Fibroblast of villous mesenchyme (primary cell): ENCODE measurements around the gene KCNJ4. TPM values are rescaled to one million over a fixed set of nuclear protein-coding genes. Genes with fewer than 3 reads are reported as not detected.

Experiments
- DNase-seq: peaks from one replicate; pipeline ENCODE4 v3.0.0-alpha.2; 2010; ENCODE audit warnings: low read depth
- H3K4me3 ChIP-seq: 2 replicates; pipeline ENCODE4 v1.5.1; 2011; ENCODE audit warnings: low read depth, mild to moderate bottlenecking, low read length
- CTCF ChIP-seq: IDR thresholded peaks from 2 replicates; pipeline ENCODE4 v1.5.1; 2012; ENCODE audit warnings: low read depth, mild to moderate bottlenecking, low read length; ENCODE audit not compliant: insufficient read depth
- total RNA-seq: library from RNA; depleted of rRNA; stranded (reverse); fragments of >200 nt; gene quantifications from 2 replicates; pipeline ENCODE4 v1.2.3, GENCODE V29; 2012

Gene KCNJ4
- total RNA-seq, 1 donor, result not detected

DNA sequence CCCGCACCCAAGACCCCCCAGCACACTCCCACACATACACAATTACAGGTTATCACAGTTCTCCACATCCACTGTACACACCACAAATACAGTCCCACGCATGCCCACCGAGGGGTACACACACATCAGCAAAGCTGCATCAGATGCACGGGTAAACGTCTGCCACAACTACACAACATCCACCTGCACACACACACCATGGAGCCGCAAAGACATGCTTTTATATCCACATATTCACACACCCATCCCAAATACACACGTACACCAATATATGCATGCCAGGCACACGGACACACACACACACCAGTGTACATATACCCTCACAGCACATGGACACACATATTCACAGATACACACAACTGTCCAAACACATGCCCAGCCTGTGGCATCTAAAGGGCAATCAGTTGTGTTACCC is 5.4 kb upstream of the KCNJ4 start:
- TF ChIP-seq CTCF, result no peak
- H3K4me3 ChIP-seq, result no peak overlapping the region
- no peak for DNase-seq

DNA sequence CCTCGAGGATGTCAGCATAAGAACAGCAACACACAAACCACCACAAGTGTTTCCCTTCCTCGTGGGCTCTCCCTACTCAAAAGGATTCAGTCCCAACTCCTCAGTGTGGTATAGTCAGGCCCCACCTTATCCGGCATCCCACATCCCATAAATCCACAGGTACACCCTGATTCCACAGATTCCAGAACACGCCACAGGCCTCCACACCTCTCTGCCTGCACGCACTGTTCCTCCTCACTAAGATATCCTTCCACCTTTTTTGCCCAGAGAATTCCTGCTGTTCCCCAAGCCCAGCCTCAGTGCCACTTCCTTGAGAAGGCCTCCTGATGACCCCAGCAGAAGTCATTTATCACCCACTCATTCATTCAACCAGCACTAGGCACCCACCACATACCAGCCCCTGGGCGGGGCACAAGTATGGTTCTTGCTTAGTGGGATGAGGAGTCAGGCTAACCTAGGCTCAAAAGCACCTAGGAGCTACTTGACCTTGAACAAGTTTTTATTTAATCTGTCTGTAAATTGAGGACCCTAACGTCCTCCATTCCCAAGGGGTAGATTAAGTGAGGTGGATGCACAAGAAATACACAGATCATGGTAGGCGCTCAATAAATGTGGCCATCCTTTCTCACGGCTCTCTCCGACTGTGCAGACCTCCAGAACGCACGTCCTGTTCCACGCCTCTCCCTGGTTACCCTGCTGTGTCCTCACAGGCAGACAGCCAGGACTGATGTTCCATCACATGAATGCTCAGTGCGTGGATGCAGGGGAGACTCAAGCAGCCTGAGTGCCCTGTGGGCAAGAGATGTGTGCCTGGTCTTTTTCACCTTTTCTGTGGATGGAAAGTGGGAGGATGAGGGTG is 2.1 kb upstream of the KCNJ4 start:
- no peak for DNase-seq
- TF ChIP-seq CTCF, result no peak
- no peak overlapping the region for H3K4me3 ChIP-seq

DNA sequence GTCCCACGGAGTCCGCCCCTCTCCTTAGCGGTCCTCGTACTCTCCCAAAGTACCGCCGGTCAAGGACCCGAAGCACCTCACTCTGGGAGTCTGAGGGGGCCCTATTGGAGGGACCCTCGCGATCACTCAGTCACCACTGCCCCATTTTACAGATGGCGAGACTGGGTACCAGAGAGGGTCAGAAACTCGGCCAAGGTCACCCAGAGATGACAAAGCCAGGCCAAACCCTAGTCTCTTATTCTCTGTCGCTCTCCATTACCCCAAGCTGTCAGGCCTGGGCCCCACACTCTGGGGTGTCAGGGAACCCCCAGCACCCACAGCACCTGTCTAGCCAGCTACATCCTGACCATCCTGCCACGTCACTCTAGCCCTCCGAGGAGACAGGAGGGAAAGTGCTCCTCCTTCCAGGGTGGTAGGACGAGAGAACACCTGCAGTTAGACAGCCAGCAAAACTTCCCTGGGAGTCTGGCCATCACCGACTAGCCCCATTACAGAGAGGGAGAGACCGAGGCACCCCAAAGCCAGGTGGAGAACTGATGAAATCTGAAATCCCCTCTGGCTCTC is 1.4 kb upstream of the KCNJ4 start:
- no peak overlapping the region for H3K4me3 ChIP-seq
- DNase-seq, result no peak
- no peak for TF ChIP-seq CTCF

DNA sequence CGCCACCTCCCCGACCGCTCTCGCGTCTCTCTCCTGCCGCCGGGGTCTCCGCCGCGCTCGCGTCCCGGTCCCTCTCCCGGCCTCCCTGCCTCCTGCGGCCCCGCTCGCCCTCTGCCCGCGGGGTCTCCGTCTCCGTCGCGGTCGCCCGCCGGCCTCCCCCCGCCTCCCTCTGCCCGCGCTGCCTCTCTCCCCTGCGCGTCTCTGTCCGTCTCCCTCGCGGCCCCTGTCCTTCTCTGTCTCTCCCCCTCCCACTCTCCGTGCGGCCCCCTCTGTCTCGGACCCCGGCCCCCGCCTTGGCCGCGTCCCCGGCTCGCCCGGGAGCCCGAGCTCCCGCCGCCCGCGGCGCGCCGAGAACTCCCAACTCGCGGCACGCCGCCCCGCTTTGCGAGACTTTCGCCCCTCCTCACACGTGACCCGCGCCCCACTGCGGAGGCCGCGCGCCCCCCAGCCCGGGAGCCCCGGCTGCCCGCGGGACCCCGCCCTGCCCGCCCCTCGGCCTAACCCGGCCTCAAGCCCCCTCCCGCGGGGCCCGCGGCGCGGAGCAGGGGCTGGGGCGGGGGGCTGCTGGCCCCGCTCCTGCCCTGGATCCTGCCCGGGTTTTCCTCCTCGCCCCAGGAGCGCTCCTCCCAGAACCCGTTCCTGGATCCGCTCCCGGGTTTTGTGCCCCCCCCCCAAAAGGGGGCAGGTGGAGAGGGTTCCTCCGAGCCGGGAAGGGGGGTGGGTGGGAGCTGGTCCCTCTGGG is 702 bp upstream of the KCNJ4 start:
- peak; percentile 25 for DNase-seq
- H3K4me3 ChIP-seq, result peak overlapping the region; percentile 45
- no peak for TF ChIP-seq CTCF

- no peak for DNase-seq
- H3K4me3 ChIP-seq, result no peak overlapping the region
- TF ChIP-seq CTCF, result no peak
Observed at GRCh38 chr22:38454353-38455075, 485 bp downstream of the KCNJ4 start.

DNA sequence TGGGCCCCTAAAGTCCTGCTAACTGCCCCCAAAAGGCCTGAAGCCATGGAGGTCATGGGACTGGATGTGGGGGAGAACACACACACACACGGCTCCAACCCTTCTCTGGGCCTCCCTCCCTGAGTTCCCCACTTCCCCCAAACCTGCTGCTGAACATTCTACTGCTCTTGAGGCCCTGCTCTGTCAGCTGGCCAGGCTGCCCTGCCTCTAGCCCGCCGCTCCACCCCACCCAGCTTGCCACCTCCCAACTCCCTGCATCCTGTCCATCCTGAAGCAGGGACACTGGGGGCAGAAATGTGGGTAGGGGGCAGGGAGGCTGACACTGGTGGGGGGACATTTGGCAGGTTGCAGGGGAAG is 1.0 kb downstream of the KCNJ4 start:
- DNase-seq, result no peak
- TF ChIP-seq CTCF, result no peak

More for the DNA sequence above, 1.0 kb downstream of the KCNJ4 start:
- no peak overlapping the region for H3K4me3 ChIP-seq
